Activated B cell treated with CpG ODN at 0.5 μM for 24 hours (primary cell): Measurements from ENCODE around the gene HPS5. TPM values are rescaled to one million over a fixed set of nuclear protein-coding genes. Genes with fewer than 3 reads are reported as not detected.

ENCODE experiments used
- ATAC-seq: fragments of 200-7000 bp; cut with Tn5 transposase; one replicate; pipeline ENCODE4 v1.10.0; 2021; ENCODE audit warnings: low read depth, mild to moderate bottlenecking, moderate library complexity
- CTCF ChIA-PET: fragments of 350-600 bp; sonication (Branson Sonifier 250); formaldehyde crosslinking; loops from one replicate; lab custom pipeline; 2021; ENCODE audit warnings: antibody characterized with exemption; lab: Charles Lee
- POLR2A ChIA-PET: fragments of 350-600 bp; sonication (Branson Sonifier 250); formaldehyde crosslinking; loops from one replicate; lab custom pipeline; 2021; ENCODE audit warnings: antibody characterized with exemption; lab: Charles Lee
- DNase-seq: peaks from one replicate; pipeline ENCODE4 v3.0.0; 2022
- H3K27ac Mint-ChIP-seq: one replicate; pipeline ENCODE4 v1.8.0; 2020; ENCODE audit warnings: mixed read lengths
- H3K27me3 Mint-ChIP-seq: one replicate; pipeline ENCODE4 v1.8.0; 2021; ENCODE audit warnings: mixed read lengths
- H3K36me3 Mint-ChIP-seq: one replicate; pipeline ENCODE4 v1.8.0; 2021; ENCODE audit warnings: low read depth, mixed read lengths
- H3K4me1 Mint-ChIP-seq: one replicate; pipeline ENCODE4 v1.8.0; 2021; ENCODE audit warnings: mixed read lengths
- H3K4me3 Mint-ChIP-seq: one replicate; pipeline ENCODE4 v1.8.0; 2020; ENCODE audit warnings: mild to moderate bottlenecking, mixed read lengths
- H3K9me3 Mint-ChIP-seq: one replicate; pipeline ENCODE4 v1.8.0; 2020; ENCODE audit warnings: mixed read lengths
- intact Hi-C: fragments of 100-400 bp; cut with micrococcal nuclease; formaldehyde crosslinking; loops from one replicate; pipeline ENCODE4 v1.15.1; 2024
- total RNA-seq: library from RNA; stranded (reverse); gene quantifications from 2 replicates; pipeline ENCODE4 v1.2.3, GENCODE V29; 2022
- TF ChIP-seq, protein P1 (sequence below): fragments of 200-600 bp; IDR thresholded peaks from one replicate; pipeline ENCODE4 v1.8.0; 2022; ENCODE audit warnings: antibody characterized with exemption, mild to moderate bottlenecking

The HPS5 gene
- total RNA-seq, 1 donor from 2014 or later, result 51.0 TPM

GRCh38 chr11:18310800-18311340, 11.1 kb downstream of the HPS5 start:
- CTCF ChIA-PET, result no interaction called here
- TF ChIP-seq, protein P1, sequence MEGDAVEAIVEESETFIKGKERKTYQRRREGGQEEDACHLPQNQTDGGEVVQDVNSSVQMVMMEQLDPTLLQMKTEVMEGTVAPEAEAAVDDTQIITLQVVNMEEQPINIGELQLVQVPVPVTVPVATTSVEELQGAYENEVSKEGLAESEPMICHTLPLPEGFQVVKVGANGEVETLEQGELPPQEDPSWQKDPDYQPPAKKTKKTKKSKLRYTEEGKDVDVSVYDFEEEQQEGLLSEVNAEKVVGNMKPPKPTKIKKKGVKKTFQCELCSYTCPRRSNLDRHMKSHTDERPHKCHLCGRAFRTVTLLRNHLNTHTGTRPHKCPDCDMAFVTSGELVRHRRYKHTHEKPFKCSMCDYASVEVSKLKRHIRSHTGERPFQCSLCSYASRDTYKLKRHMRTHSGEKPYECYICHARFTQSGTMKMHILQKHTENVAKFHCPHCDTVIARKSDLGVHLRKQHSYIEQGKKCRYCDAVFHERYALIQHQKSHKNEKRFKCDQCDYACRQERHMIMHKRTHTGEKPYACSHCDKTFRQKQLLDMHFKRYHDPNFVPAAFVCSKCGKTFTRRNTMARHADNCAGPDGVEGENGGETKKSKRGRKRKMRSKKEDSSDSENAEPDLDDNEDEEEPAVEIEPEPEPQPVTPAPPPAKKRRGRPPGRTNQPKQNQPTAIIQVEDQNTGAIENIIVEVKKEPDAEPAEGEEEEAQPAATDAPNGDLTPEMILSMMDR, result no peak
- DNase-seq, result no peak
- no peaks in the 10 kb centered on the region for H3K9me3 Mint-ChIP-seq
- H3K27me3 Mint-ChIP-seq, result no peaks in the 10 kb centered on the region
- intact Hi-C loops, result loop anchor here (1.0 kb wide), 3 partner anchors 11 to 29 kb away; partner anchors contain the start of genes GTF2H1 and HPS5
- peak overlapping the region; percentile 55 for H3K4me3 Mint-ChIP-seq
- peaks cover 79% of the 10 kb centered on the region for H3K36me3 Mint-ChIP-seq
- peak; percentile 83 for ATAC-seq
- H3K27ac Mint-ChIP-seq, result peak overlapping the region; percentile 76
- peaks cover 38% of the 10 kb centered on the region for H3K4me1 Mint-ChIP-seq
- POLR2A ChIA-PET, result interaction anchor here (0.6 to 4.7 kb wide), 7 partner anchors 9 to 1467 kb away, joined by 3 to 47 read pairs (median 9); partner anchors contain the start of genes GTF2H1, HPS5 and LDHA

GRCh38 chr11:18309691-18310090, 12.2 kb downstream of the HPS5 start:
- Mint-ChIP-seq H3K36me3 (peaks cover 77% of the 10 kb centered on the region), H3K27ac (peak overlapping the region; percentile 53), H3K27me3 (no peaks in the 10 kb centered on the region), H3K4me1 (peaks cover 36% of the 10 kb centered on the region), H3K9me3 (no peaks in the 10 kb centered on the region), H3K4me3 (no peak overlapping the region)
- CTCF ChIA-PET, result no interaction called here
- POLR2A ChIA-PET, result interaction anchor here (2.0 to 4.7 kb wide), 2 partner anchors 13 to 27 kb away, joined by 13 to 47 read pairs; partner anchors contain the start of genes GTF2H1 and HPS5
- intact Hi-C loops, result no loop called here
- DNase-seq (no peak), ATAC-seq (no peak)
- TF ChIP-seq, protein P1, result no peak

- ChIA-PET CTCF (interaction anchor here (1.3 kb wide), 1 partner anchor 64 kb away, joined by 3 read pairs; no protein-coding TSS in a partner anchor), POLR2A (interaction anchor here (0.6 to 2.2 kb wide), 4 partner anchors 13 to 98 kb away, joined by 3 to 6 read pairs (median 5); partner anchors contain the start of gene LDHA)
- Mint-ChIP-seq H3K27me3 (no peaks in the 10 kb centered on the region), H3K36me3 (peaks cover 83% of the 10 kb centered on the region), H3K4me1 (peaks cover 33% of the 10 kb centered on the region), H3K9me3 (no peaks in the 10 kb centered on the region), H3K27ac (no peak overlapping the region), H3K4me3 (no peak overlapping the region)
- DNase-seq (no peak), ATAC-seq (no peak)
- TF ChIP-seq, protein P1, result no peak
- intact Hi-C loops, result no loop called here
Measured at GRCh38 chr11:18308242-18308641, 13.7 kb downstream of the HPS5 start.

DNA sequence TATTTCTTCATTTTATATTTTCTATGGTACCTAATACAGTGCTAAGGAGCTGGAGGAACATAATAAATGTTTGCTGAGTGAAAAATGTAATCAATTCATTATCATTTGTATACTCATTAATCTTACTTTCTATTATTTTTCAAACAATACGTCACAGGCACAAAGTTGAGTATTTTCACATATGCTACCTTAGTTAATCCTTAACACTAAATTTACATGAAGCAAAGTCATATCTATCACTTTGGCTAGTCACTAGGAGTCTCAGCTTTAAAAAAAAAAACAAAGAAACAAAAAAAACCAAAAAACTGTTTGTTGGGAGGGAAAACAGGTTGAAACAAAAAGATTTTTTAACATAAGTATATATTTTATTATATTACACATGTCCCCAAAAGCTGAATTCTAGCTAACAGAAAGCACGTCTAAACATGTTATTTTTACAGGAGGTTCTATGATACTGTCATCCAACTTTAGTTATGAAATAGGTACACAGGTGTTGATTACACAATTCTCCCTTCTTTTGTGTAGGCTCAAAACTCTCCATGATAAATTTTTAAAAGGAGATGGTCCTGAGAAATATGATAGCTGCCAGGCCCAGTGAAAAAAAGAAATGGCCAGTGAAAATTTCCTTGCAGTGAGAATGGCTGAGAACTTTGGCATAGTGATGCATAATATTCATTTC, 14.3 kb downstream of the HPS5 start:
- no peak overlapping the region for H3K4me3 Mint-ChIP-seq
- POLR2A ChIA-PET, result interaction anchor here (1.8 to 2.2 kb wide), 2 partner anchors 13 to 87 kb away, joined by 5 to 6 read pairs; partner anchors contain the start of gene LDHA
- intact Hi-C loops, result no loop called here
- H3K36me3 Mint-ChIP-seq, result peaks cover 83% of the 10 kb centered on the region
- TF ChIP-seq, protein P1, result no peak
- no peaks in the 10 kb centered on the region for H3K27me3 Mint-ChIP-seq
- no peaks in the 10 kb centered on the region for H3K9me3 Mint-ChIP-seq
- ATAC-seq, result no peak
- no peak overlapping the region for H3K27ac Mint-ChIP-seq
- CTCF ChIA-PET, result no interaction called here
- H3K4me1 Mint-ChIP-seq, result peaks cover 28% of the 10 kb centered on the region
- no peak for DNase-seq

GRCh38 chr11:18304745-18305144, 17.2 kb downstream of the HPS5 start:
- Mint-ChIP-seq H3K36me3 (peaks cover 88% of the 10 kb centered on the region), H3K4me3 (no peak overlapping the region), H3K27me3 (no peaks in the 10 kb centered on the region), H3K9me3 (no peaks in the 10 kb centered on the region), H3K4me1 (peaks cover 1% of the 10 kb centered on the region), H3K27ac (no peak overlapping the region)
- ChIA-PET POLR2A (no interaction called here), CTCF (no interaction called here)
- TF ChIP-seq, protein P1, result no peak
- intact Hi-C loops, result no loop called here
- no peak for DNase-seq
- ATAC-seq, result no peak
